ENCODE results near the gene TRPM2. TPM values are rescaled to one million over a fixed set of nuclear protein-coding genes. Genes with fewer than 3 reads are reported as not detected.

TRPM2 gene
- total RNA-seq, 1 donor from 2014 or later, result 3.9 TPM

- peaks cover 2% of the 10 kb centered on the region for H3K9me3 Mint-ChIP-seq
- ChIA-PET CTCF (no interaction called here), POLR2A (no interaction called here)
- no peak overlapping the region for H3K4me3 Mint-ChIP-seq
- no peaks in the 10 kb centered on the region for H3K27me3 Mint-ChIP-seq
- ATAC-seq (ENCODE audit: low read depth) (no peak), DNase-seq (no peak)
- H3K36me3 Mint-ChIP-seq (ENCODE audit: low read depth), result peaks cover 2% of the 10 kb centered on the region
- H3K27ac Mint-ChIP-seq, result no peak overlapping the region
- no peak for TF ChIP-seq CTCF (IDR thresholded peaks at IDR 0.05)
- no peaks in the 10 kb centered on the region for H3K4me1 Mint-ChIP-seq
- intact Hi-C loops (cut with micrococcal nuclease), result no loop called here
These were observed 52.8 kb downstream of the TRPM2 start for GRCh38 chr21:44405948-44406872.

- H3K27me3 Mint-ChIP-seq, result no peaks in the 10 kb centered on the region
- H3K36me3 Mint-ChIP-seq (ENCODE audit: low read depth), result peaks cover 2% of the 10 kb centered on the region
- H3K4me1 Mint-ChIP-seq, result no peaks in the 10 kb centered on the region
- no peak for TF ChIP-seq CTCF (IDR thresholded peaks at IDR 0.05)
- ATAC-seq (ENCODE audit: low read depth) (no peak), DNase-seq (no peak)
- H3K4me3 Mint-ChIP-seq, result no peak overlapping the region
- H3K9me3 Mint-ChIP-seq, result peaks cover 2% of the 10 kb centered on the region
- ChIA-PET CTCF (no interaction called here), POLR2A (no interaction called here)
- intact Hi-C loops (cut with micrococcal nuclease), result no loop called here
- H3K27ac Mint-ChIP-seq, result no peak overlapping the region
These were observed 53.5 kb downstream of the TRPM2 start for GRCh38 chr21:44406953-44407352.

- Mint-ChIP-seq H3K9me3 (peaks cover 2% of the 10 kb centered on the region), H3K4me1 (no peaks in the 10 kb centered on the region), H3K4me3 (no peak overlapping the region), H3K27ac (no peak overlapping the region), H3K36me3 (ENCODE audit: low read depth) (peaks cover 2% of the 10 kb centered on the region), H3K27me3 (no peaks in the 10 kb centered on the region)
- ChIA-PET CTCF (no interaction called here), POLR2A (interaction anchor here (0.6 kb wide), 1 partner anchor 503 kb away, joined by 3 read pairs; no protein-coding TSS in a partner anchor)
- TF ChIP-seq CTCF (IDR thresholded peaks at IDR 0.05), result no peak
- no peak for DNase-seq
- no peak for ATAC-seq (ENCODE audit: low read depth)
- intact Hi-C loops (cut with micrococcal nuclease), result no loop called here
These were observed 54.1 kb downstream of the TRPM2 start for GRCh38 chr21:44407493-44407892.

- H3K27ac Mint-ChIP-seq, result no peak overlapping the region
- peaks cover 2% of the 10 kb centered on the region for H3K36me3 Mint-ChIP-seq (ENCODE audit: low read depth)
- DNase-seq, result no peak
- H3K4me3 Mint-ChIP-seq, result no peak overlapping the region
- TF ChIP-seq CTCF (IDR thresholded peaks at IDR 0.05), result no peak
- no peaks in the 10 kb centered on the region for H3K27me3 Mint-ChIP-seq
- no peak for ATAC-seq (ENCODE audit: low read depth)
- peaks cover 2% of the 10 kb centered on the region for H3K9me3 Mint-ChIP-seq
- intact Hi-C loops (cut with micrococcal nuclease), result no loop called here
- ChIA-PET CTCF (no interaction called here), POLR2A (no interaction called here)
- H3K4me1 Mint-ChIP-seq, result no peaks in the 10 kb centered on the region
These were observed 54.8 kb downstream of the TRPM2 start for GRCh38 chr21:44408226-44408625.

GRCh38 chr21:44413566-44414290, 60.3 kb downstream of the TRPM2 start:
- ATAC-seq (ENCODE audit: low read depth) (no peak), DNase-seq (no peak)
- no peak overlapping the region for H3K27ac Mint-ChIP-seq
- TF ChIP-seq CTCF (IDR thresholded peaks at IDR 0.05), result no peak
- no peaks in the 10 kb centered on the region for H3K4me1 Mint-ChIP-seq
- ChIA-PET POLR2A (no interaction called here), CTCF (no interaction called here)
- no peaks in the 10 kb centered on the region for H3K36me3 Mint-ChIP-seq (ENCODE audit: low read depth)
- H3K4me3 Mint-ChIP-seq, result no peak overlapping the region
- H3K27me3 Mint-ChIP-seq, result no peaks in the 10 kb centered on the region
- intact Hi-C loops (cut with micrococcal nuclease), result no loop called here
- no peaks in the 10 kb centered on the region for H3K9me3 Mint-ChIP-seq

All from activated B cell treated with CpG ODN at 0.5 μM for 24 hours (primary cell).